Progenitor cell of endocrine pancreas (in vitro differentiated cells): Measurements from ENCODE around the gene ABCB9. TPM values are rescaled to one million over a fixed set of nuclear protein-coding genes. Genes with fewer than 3 reads are reported as not detected.

Source experiments
- DNase-seq: peaks from one replicate; pipeline ENCODE4 v3.0.0; 2021; ENCODE audit warnings: low spot score; ENCODE audit not compliant: unreplicated experiment
- H3K27ac Mint-ChIP-seq: 2 replicates; pipeline ENCODE4 v1.8.0; 2021; ENCODE audit warnings: mild to moderate bottlenecking, moderate library complexity, mixed read lengths
- H3K27me3 Mint-ChIP-seq: 2 replicates; pipeline ENCODE4 v1.8.0; 2021; ENCODE audit warnings: mixed read lengths
- H3K36me3 Mint-ChIP-seq: 2 replicates; pipeline ENCODE4 v1.8.0; 2022; ENCODE audit warnings: mixed read lengths; ENCODE audit not compliant: insufficient read depth
- H3K4me1 Mint-ChIP-seq: 2 replicates; pipeline ENCODE4 v1.8.0; 2021; ENCODE audit warnings: low read depth, mixed read lengths
- H3K4me3 Mint-ChIP-seq: 2 replicates; pipeline ENCODE4 v1.8.0; 2021; ENCODE audit warnings: low read depth, mild to moderate bottlenecking, moderate library complexity, mixed read lengths
- H3K9me3 Mint-ChIP-seq: 2 replicates; pipeline ENCODE4 v1.8.0; 2021; ENCODE audit warnings: low read depth, mixed read lengths
- CTCF ChIP-seq: fragments of 200-600 bp; sonication (generic); IDR thresholded peaks from one replicate; pipeline ENCODE4 v1.5.0; 2021; ENCODE audit warnings: antibody characterized with exemption, mild to moderate bottlenecking; ENCODE audit not compliant: unreplicated experiment
- total RNA-seq: library from RNA; stranded (reverse); gene quantifications from 2 replicates; pipeline ENCODE4 v1.2.1, GENCODE V29; 2021

The ABCB9 gene
- total RNA-seq, 1 donor from 2014 or later, result 10.4 TPM

GRCh38 chr12:122980183-122981035 lies 14.1 kb upstream of the ABCB9 start, which contains the start of gene ARL6IP4:
TSS of gene ARL6IP4 (plus strand) at chr12:122980681. CDS start at chr12:122981140, 459 bp downstream.
- no peaks in the 10 kb centered on the region for H3K9me3 Mint-ChIP-seq
- DNase-seq, result peak; percentile 37
- TF ChIP-seq CTCF, result peak; percentile 37

GRCh38 chr12:122979908-122980182 lies 13.6 kb upstream of the ABCB9 start:
- no peak for TF ChIP-seq CTCF
- peak overlapping the region; percentile 85 for H3K4me3 Mint-ChIP-seq
- peaks cover 21% of the 10 kb centered on the region for H3K4me1 Mint-ChIP-seq
- H3K27me3 Mint-ChIP-seq, result no peaks in the 10 kb centered on the region
- peak overlapping the region; percentile 95 for H3K27ac Mint-ChIP-seq
- DNase-seq, result no peak
- no peaks in the 10 kb centered on the region for H3K9me3 Mint-ChIP-seq
- no peaks in the 10 kb centered on the region for H3K36me3 Mint-ChIP-seq

More at GRCh38 chr12:122980183-122981035, 14.1 kb upstream of the ABCB9 start, which contains the start of gene ARL6IP4:
- H3K4me3 Mint-ChIP-seq, result peak within 1 kb of the TSS; percentile 85
- H3K4me1 Mint-ChIP-seq, result peaks cover 21% of the 10 kb centered on the region
- no peaks in the 10 kb centered on the region for H3K36me3 Mint-ChIP-seq
- H3K27me3 Mint-ChIP-seq, result no peaks in the 10 kb centered on the region
- peak within 1 kb of the TSS; percentile 95 for H3K27ac Mint-ChIP-seq

GRCh38 chr12:122979001-122979907 lies 13.0 kb upstream of the ABCB9 start:
- Mint-ChIP-seq H3K27me3 (no peaks in the 10 kb centered on the region), H3K27ac (no peak overlapping the region), H3K4me3 (peak overlapping the region; percentile 85), H3K4me1 (peaks cover 19% of the 10 kb centered on the region), H3K36me3 (no peaks in the 10 kb centered on the region), H3K9me3 (no peaks in the 10 kb centered on the region)
- TF ChIP-seq CTCF, result no peak
- no peak for DNase-seq

GRCh38 chr12:122978507-122978955 lies 12.3 kb upstream of the ABCB9 start:
- no peak for TF ChIP-seq CTCF
- no peak overlapping the region for H3K4me3 Mint-ChIP-seq

More at GRCh38 chr12:122978507-122978955, 12.3 kb upstream of the ABCB9 start:
- H3K27me3 Mint-ChIP-seq, result no peaks in the 10 kb centered on the region
- no peaks in the 10 kb centered on the region for H3K36me3 Mint-ChIP-seq
- H3K9me3 Mint-ChIP-seq, result no peaks in the 10 kb centered on the region
- no peak for DNase-seq
- no peak overlapping the region for H3K27ac Mint-ChIP-seq
- H3K4me1 Mint-ChIP-seq, result peaks cover 21% of the 10 kb centered on the region
